Thymus (tissue), 11 donors: ENCODE measurements around the gene ESYT2. TPM values are rescaled to one million over a fixed set of nuclear protein-coding genes. Genes with fewer than 3 reads are reported as not detected.
"Not testable (repeated sequence)": the region's sequence is repeated elsewhere in the genome, so short reads cannot be mapped to it uniquely, and the experiment has no call there.

Experiments
- DNase-seq, 9 donors: peaks; one replicate each; pipeline ENCODE4 v3.0.0-alpha.2; 2013; ENCODE audit warnings: low spot score in 9 of 9, low read depth in 6 of 9, missing footprints in 1 of 9
- H3K27ac ChIP-seq, 2 donors: one replicate each; pipeline ENCODE4 v1.5.1; 2013; ENCODE audit warnings: control low read depth in 1 of 2, low read depth in 1 of 2, low read length in 1 of 2, mild to moderate bottlenecking in 1 of 2, moderate library complexity in 1 of 2
- H3K27me3 ChIP-seq, 2 donors: one replicate each; pipeline ENCODE4 v1.5.1; 2013; ENCODE audit warnings: low read length in 1 of 2; ENCODE audit not compliant: control insufficient read depth in 2 of 2, insufficient read depth in 1 of 2
- H3K36me3 ChIP-seq, 2 donors: one replicate each; pipeline ENCODE4 v1.5.1; 2013; ENCODE audit warnings: low read length in 1 of 2, mild to moderate bottlenecking in 1 of 2, moderate library complexity in 1 of 2; ENCODE audit not compliant: control insufficient read depth in 2 of 2, insufficient read depth in 2 of 2
- H3K4me1 ChIP-seq, 2 donors: one replicate each; pipeline ENCODE4 v1.5.1; 2013; ENCODE audit warnings: low read length in 2 of 2; ENCODE audit not compliant: control insufficient read depth in 2 of 2, insufficient read depth in 2 of 2
- H3K4me3 ChIP-seq, 2 donors: one replicate each; pipeline ENCODE4 v1.5.1; 2013; ENCODE audit warnings: low read length in 2 of 2, control low read depth in 1 of 2, mild to moderate bottlenecking in 1 of 2
- H3K9me3 ChIP-seq, 2 donors: one replicate each; pipeline ENCODE4 v1.5.1; 2013; ENCODE audit warnings: low read length in 1 of 2, mild to moderate bottlenecking in 1 of 2; ENCODE audit not compliant: control insufficient read depth in 2 of 2, insufficient read depth in 1 of 2
- WGBS: extraction: QIAGEN DNeasy Blood & Tissue Kit; methylation state at CpG from one replicate; pipeline ENCODE4 v1.1.7; 2013; 5-methylcytosine and 5-hydroxymethylcytosine counted together
- polyA plus RNA-seq: library from polyadenylated mRNA; stranded (reverse); fragments of 200-250 nt; gene quantifications from one replicate; pipeline ENCODE4 v1.2.3, GENCODE V29; 2013
- total RNA-seq: library from RNA; stranded (reverse); fragments of 120-200 nt; gene quantifications from one replicate; pipeline ENCODE4 v1.2.4, GENCODE V29; 2013
- donor health status: healthy.

Gene ESYT2
- total and polyA plus RNA-seq, 2 donors, result 35.7 to 66.2 TPM

DNA sequence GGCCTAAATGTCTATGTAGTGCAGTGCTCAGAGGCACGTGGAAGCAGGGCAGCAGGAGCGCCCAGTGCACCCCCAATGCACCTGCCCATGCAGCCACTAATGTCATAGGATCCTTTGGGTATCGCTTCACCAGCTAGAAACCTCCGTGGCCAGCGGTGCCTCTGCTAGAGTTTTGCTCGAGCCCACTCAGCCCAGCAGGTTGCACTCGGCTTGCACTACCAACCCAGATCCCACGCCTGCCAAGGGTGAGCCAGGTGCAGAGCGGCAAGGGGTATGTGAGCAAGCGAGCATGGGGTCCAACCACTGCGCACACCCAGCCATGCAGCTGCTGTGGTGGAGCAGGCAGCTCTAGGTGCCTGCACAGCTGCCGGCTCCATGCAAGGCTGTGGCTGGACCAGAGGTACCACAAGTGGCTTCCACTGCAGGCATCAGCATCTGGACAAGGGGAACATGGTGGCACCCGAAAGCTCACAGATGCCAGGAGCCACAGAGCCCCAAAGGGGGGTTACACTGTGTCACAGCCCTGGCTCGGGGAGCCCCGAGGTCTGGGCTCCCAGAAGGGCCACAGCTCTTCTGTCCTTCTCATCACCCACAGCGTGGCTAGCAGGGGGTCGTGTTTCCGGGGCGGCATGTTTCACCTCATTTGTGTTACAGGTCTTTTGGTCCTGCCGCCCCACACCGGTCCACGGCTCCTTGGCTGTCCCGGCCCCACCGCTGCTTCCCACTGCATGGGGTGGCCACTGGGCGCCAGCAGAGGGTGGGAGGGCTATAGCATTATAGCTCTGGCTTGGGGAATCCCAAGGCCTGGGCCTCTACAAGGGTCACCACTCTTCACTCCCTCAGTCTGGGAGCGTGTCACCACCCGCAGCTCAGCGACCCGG lies 122.4 kb downstream of the ESYT2 start:
- peaks cover 11 to 29% of the 10 kb centered on the region in 2 donors for H3K4me1 ChIP-seq
- H3K4me3 ChIP-seq, result no peak overlapping the region
- no peak overlapping the region for H3K27ac ChIP-seq
- WGBS, result 98% methylated on average over 29 of the region's 29 CpGs
- H3K36me3 ChIP-seq, result peaks cover 3 to 4% of the 10 kb centered on the region in 2 donors
- H3K9me3 ChIP-seq, result peaks cover 4 to 13% of the 10 kb centered on the region in 2 donors
- no peaks in the 10 kb centered on the region for H3K27me3 ChIP-seq
- DNase-seq, result no peak

DNA sequence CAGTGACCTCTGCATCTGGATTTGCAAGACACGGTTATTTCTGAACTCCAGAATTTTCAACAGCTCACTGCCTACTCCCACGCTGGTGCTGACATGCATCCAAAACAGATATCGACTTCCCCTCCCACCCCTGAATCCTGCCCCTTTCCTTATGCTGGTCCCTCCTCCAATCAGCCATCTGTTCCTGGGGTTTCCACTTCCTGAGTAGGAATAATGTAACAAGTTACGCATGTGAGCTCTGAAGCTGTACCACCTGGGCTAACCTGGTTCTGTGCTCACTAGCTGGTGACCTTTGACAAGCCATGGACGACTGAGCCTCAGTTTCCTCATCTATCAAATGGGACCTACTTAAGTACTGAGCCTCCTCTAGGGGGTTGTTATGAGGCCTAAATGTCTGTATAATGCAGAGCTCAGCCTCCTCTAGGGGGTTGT lies 123.0 kb downstream of the ESYT2 start:
- peaks cover 4 to 13% of the 10 kb centered on the region in 2 donors for H3K9me3 ChIP-seq
- H3K36me3 ChIP-seq, result peaks cover 3 to 6% of the 10 kb centered on the region in 2 donors
- H3K27ac ChIP-seq, result no peak overlapping the region
- H3K27me3 ChIP-seq, result no peaks in the 10 kb centered on the region
- WGBS, result 90% methylated on average over 5 of the region's 5 CpGs
- H3K4me3 ChIP-seq, result no peak overlapping the region
- DNase-seq, result no peak
- H3K4me1 ChIP-seq, result peaks cover 11 to 29% of the 10 kb centered on the region in 2 donors

DNA sequence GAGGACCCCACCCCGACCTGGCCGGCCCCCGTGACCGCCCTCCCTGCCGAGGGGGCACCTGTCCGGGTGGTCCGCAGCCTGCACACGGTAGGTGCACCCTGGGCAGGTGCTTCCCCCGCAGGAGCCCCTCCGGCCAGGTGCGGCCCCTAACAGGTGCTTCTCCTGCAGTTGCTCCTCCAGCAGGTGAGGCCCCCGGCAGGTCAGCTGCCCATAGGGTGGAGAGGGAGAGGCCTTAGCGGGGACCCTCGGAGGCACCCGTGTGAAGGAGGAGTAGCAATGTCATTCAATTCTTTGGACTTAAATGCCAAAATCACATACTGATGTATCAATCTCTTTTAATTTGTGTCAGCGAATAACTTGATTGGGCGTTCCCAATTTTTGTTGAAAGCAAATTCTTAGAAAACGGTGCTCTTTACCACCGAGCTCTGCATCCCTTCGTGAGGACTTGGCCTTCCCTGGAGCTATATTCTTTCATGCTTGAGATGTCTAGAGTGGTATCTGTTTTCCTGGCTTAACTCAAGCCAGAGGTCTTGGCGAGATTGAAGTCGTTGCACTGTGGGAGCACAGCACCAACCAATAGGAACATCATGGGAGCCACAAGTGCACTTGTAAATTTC lies 124.0 kb downstream of the ESYT2 start:
- WGBS, result 8% methylated on average over 22 of the region's 22 CpGs
- Histone ChIP-seq H3K4me3 (peak overlapping the region; percentile 70 to 73), H3K27ac (peak overlapping the region; percentile 66 to 87), H3K27me3 (no peaks in the 10 kb centered on the region), H3K4me1 (peaks cover 11 to 31% of the 10 kb centered on the region in 2 donors), H3K36me3 (peaks cover 9 to 15% of the 10 kb centered on the region in 2 donors), H3K9me3 (peaks cover 4 to 13% of the 10 kb centered on the region in 2 donors)
- peak in 1 of 9 donors; percentile 7 for DNase-seq

DNA sequence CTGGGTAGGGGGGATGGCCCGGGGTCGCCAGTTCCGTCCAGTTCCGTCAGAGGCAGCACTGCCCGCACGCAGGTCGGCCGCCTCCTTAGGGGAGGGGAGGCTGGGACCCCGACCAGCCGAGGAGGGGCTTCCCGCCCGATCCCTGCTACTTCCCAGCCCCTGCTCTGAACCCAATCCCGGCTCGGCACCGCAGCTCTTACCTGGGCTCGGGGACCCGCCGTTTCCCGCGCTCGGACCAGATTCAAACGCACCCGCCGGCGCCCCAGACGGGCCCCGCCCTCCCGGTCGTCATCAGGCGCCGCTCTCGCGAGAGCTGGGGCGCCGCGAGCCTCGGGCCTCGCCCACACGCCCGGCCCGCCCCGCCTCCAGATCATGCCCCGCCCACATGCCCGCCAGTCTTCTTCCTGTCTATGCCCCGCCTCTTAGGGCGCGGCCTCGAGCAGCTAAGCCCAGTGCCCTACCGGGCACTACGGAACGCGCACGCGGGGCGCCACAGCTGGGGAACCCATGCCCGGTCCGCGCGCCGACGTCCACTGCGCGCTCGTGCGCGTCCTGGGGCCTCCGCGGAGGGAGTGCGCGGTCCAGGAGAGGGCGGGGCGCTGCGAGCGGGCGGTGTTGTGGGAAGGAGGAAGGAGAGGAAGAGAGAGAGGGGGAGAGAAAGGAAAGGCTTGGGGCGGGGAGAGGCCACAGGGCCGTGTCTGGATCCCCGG lies 124.6 kb downstream of the ESYT2 start, which contains the start of gene NCAPG2:
NCAPG2 (minus strand) TSS at position 281 of the 710 bp plus-strand sequence. CDS start 2,905 bp downstream, outside the sequence.
- under 1% methylated on average over 78 of the region's 78 CpGs for WGBS

DNA sequence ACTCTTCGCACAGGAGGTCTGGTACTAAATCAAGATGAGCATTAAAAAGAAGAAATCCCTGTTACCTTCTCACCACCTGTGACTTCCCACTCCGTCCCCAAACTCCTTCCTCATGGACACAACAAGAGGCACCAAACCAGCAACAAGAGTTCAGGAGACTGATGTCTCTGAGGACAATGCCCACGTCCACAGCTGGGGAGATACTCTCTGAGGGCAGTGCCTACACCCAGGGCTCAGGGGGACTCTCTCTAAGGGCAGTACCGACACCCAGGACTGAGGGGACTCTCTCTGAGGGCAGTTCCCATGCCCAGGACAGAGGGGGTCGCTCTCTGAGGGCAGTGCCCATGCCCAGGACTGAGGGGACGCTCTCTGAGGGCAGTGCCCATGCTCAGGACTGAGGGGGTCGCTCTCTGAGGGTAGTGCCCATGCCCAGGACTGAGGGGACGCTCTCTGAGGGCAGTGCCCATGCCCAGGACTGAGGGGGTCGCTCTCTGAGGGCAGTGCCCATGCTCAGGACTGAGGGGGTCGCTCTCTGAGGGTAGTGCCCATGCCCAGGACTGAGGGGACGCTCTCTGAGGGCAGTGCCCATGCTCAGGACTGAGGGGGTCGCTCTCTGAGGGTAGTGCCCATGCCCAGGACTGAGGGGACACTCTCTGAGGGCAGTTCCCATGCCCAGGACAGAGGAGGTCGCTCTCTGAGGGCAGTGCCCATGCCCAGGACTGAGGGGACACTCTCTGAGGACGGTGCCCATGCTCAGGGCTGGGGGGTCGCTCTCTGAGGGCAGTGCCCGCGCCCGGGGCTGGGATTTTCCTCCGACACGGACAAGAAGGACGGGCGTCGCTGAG lies 125.4 kb downstream of the ESYT2 start:
- not testable (repeated sequence) for DNase-seq, H3K27me3 ChIP-seq
- Histone ChIP-seq H3K4me1 (peaks cover 11 to 31% of the 10 kb centered on the region in 2 donors), H3K9me3 (peaks cover 4 to 13% of the 10 kb centered on the region in 2 donors), H3K36me3 (peaks cover 13 to 28% of the 10 kb centered on the region in 2 donors), H3K27ac (peak overlapping the region in 1 of 2 donors; percentile 76), H3K4me3 (peak overlapping the region; percentile 70 to 97)
- 23% methylated on average over 23 of the region's 23 CpGs for WGBS

More for the DNA sequence above, 124.6 kb downstream of the ESYT2 start, which contains the start of gene NCAPG2:
- peaks cover 11 to 31% of the 10 kb centered on the region in 2 donors for H3K4me1 ChIP-seq
- peak; percentile 83 to 98 (median 96) for DNase-seq
- peaks cover 4 to 13% of the 10 kb centered on the region in 2 donors for H3K9me3 ChIP-seq
- H3K36me3 ChIP-seq, result peaks cover 9 to 21% of the 10 kb centered on the region in 2 donors
- H3K4me3 ChIP-seq, result peak within 1 kb of the TSS; percentile 70 to 97
- H3K27ac ChIP-seq, result peak within 1 kb of the TSS; percentile 76 to 87
- H3K27me3 ChIP-seq, result no peaks in the 10 kb centered on the region

DNA sequence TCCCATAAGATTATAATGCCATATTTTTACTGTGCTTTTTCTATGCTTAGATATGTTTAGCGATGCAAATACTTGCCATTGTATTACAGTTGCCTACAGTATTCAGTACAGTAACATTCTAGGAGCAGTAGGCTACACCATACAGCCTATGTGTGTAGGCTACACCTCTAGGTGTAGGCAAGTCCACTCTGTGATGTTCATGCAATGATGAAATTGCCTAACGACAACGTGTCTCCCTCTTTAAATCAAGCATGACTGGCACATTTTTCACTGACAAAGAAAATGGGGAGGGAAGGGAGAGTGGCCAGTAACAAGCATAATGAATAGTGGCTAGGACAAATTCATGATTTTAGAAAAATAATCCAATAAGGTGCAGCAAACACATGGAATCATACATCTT lies 126.4 kb downstream of the ESYT2 start:
- 69% methylated on average over 3 of the region's 3 CpGs for WGBS

DNA sequence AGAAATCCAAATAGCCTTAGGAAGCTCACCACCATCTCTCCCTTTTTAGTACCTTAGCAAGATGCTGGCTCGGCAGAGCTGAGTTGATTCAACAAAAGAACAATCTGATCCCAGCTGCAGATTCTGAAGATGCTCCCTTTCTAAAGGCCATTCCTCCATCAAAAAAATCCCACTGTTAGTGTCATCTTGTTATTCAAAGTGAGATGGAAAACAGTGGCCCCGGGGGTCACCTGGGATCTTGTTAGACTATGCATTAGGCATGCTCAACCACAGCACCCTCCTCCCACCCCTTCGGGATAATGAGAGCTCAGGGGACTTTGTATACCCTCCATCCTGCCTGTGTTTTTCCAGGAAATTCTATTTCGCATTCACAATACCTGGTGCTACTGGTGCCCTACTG lies 127.1 kb downstream of the ESYT2 start:
- peaks cover 11 to 31% of the 10 kb centered on the region in 2 donors for H3K4me1 ChIP-seq
- H3K9me3 ChIP-seq, result peaks cover 0 to 5% of the 10 kb centered on the region in 2 donors
- H3K27me3 ChIP-seq, result no peaks in the 10 kb centered on the region
- H3K36me3 ChIP-seq, result peaks cover 10 to 31% of the 10 kb centered on the region in 2 donors
- WGBS, result 92% methylated on average over 4 of the region's 4 CpGs
- H3K4me3 ChIP-seq, result no peak overlapping the region
- DNase-seq, result no peak
- H3K27ac ChIP-seq, result no peak overlapping the region

More for the DNA sequence above, 126.4 kb downstream of the ESYT2 start:
- Histone ChIP-seq H3K4me3 (peak overlapping the region in 1 of 2 donors; percentile 97), H3K27ac (no peak overlapping the region), H3K36me3 (peaks cover 13 to 31% of the 10 kb centered on the region in 2 donors), H3K27me3 (no peaks in the 10 kb centered on the region), H3K4me1 (peaks cover 11 to 31% of the 10 kb centered on the region in 2 donors), H3K9me3 (peaks cover 4 to 12% of the 10 kb centered on the region in 2 donors)
- no peak for DNase-seq

DNA sequence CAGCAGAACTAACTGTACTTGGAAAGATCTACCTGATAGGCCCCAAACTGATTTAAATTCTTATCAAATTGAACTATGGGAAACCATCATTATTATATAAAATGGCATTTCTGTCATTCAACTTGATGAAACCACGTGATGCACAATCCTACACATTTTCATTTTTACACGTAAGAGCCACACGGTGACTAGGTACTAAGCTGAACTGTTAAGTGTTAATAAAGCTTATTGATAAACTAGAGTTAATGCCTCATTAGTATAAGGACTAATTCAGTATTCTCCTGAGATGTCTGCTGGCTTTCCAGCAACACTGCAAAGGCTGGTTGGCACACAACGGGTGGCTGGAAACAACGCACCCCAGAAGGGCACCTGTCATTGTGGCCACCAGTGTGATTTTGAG lies 129.3 kb downstream of the ESYT2 start:
- no peak overlapping the region for H3K4me3 ChIP-seq
- H3K4me1 ChIP-seq, result peaks cover 8 to 22% of the 10 kb centered on the region in 2 donors
- no peak for DNase-seq
- WGBS, result 96% methylated on average over 5 of the region's 5 CpGs
- H3K27me3 ChIP-seq, result no peaks in the 10 kb centered on the region
- no peaks in the 10 kb centered on the region for H3K9me3 ChIP-seq
- H3K36me3 ChIP-seq, result peaks cover 15 to 49% of the 10 kb centered on the region in 2 donors
- H3K27ac ChIP-seq, result no peak overlapping the region
